Fibroblast of pulmonary artery (primary cell): ENCODE measurements around the gene ARID1B.

Experiments used
- DNase-seq: peaks from one replicate; pipeline ENCODE4 v3.0.0-alpha.2; 2010; ENCODE audit warnings: low read depth
- H3K4me3 ChIP-seq: replicated peaks from 2 replicates; pipeline ENCODE4 v1.5.1; 2011; ENCODE audit warnings: low read depth, mild to moderate bottlenecking, control low read depth, low read length, moderate library complexity
- CTCF ChIP-seq: IDR thresholded peaks from 2 replicates; pipeline ENCODE4 v1.5.1; 2011; ENCODE audit warnings: mild to moderate bottlenecking, control low read depth, low read length, inconsistent platforms; ENCODE audit errors: missing control alignments

Gene ARID1B

GRCh38 chr6:157067507-157067906 lies 290.3 kb downstream of the ARID1B start:
- no peak overlapping the region for H3K4me3 ChIP-seq
- DNase-seq = no peak

GRCh38 chr6:157068691-157069324 lies 291.6 kb downstream of the ARID1B start:
- no peak for TF ChIP-seq CTCF
- H3K4me3 ChIP-seq = no peak overlapping the region
- DNase-seq = no peak

More at GRCh38 chr6:157067507-157067906, 290.3 kb downstream of the ARID1B start:
- no peak for TF ChIP-seq CTCF

- H3K4me3 ChIP-seq = no peak overlapping the region
- no peak for DNase-seq
- no peak for TF ChIP-seq CTCF
These were observed 292.4 kb downstream of the ARID1B start for GRCh38 chr6:157069585-157069984.

GRCh38 chr6:157070403-157071107 lies 293.4 kb downstream of the ARID1B start:
- no peak for TF ChIP-seq CTCF
- no peak overlapping the region for H3K4me3 ChIP-seq
- no peak for DNase-seq

- DNase-seq = no peak
- no peak overlapping the region for H3K4me3 ChIP-seq
- TF ChIP-seq CTCF = no peak
These were observed 294.9 kb downstream of the ARID1B start for GRCh38 chr6:157072128-157072527.

- no peak for DNase-seq
- TF ChIP-seq CTCF = no peak
- H3K4me3 ChIP-seq = no peak overlapping the region
These were observed 296.4 kb downstream of the ARID1B start for GRCh38 chr6:157073596-157073995.
